Keratinocyte (primary cell): ENCODE data around the gene AOPEP. TPM values are rescaled to one million over a fixed set of nuclear protein-coding genes. Genes with fewer than 3 reads are reported as not detected.

Source experiments
- DNase-seq: peaks from one replicate; pipeline ENCODE4 v3.0.0-alpha.2; 2011; ENCODE audit warnings: low read depth, missing footprints, low spot score
- FAIRE-seq: peaks from 2 replicates; lab custom pipeline; 2011; peaks lifted over from hg19 to GRCh38; lab: Jason Lieb, UNC
- H2AFZ ChIP-seq: 2 replicates; pipeline ENCODE4 v1.6.0; 2012; ENCODE audit warnings: low read length, control low read depth, inconsistent platforms; ENCODE audit not compliant: control insufficient read depth
- H3K27ac ChIP-seq: 2 replicates; pipeline ENCODE4 v1.5.1; 2011; ENCODE audit warnings: low read length; ENCODE audit not compliant: control insufficient read depth, insufficient read depth
- H3K27me3 ChIP-seq: 3 replicates; pipeline ENCODE4 v1.6.0; 2011; ENCODE audit warnings: low read length; ENCODE audit not compliant: control insufficient read depth, insufficient read depth; ENCODE audit errors: extremely low read depth
- H3K36me3 ChIP-seq, 2 experiments: 2 replicates in 1 of 2; 3 replicates in 1 of 2; pipeline ENCODE4 v1.5.1; 2011; ENCODE audit warnings: low read length in 2 of 2, mild to moderate bottlenecking in 1 of 2; ENCODE audit not compliant: control insufficient read depth in 2 of 2, insufficient read depth in 2 of 2; ENCODE audit errors: extremely low read depth in 1 of 2
- H3K4me1 ChIP-seq: 3 replicates; pipeline ENCODE4 v1.5.1; 2011; ENCODE audit warnings: low read length; ENCODE audit not compliant: control insufficient read depth, insufficient read depth; ENCODE audit errors: extremely low read depth
- H3K4me2 ChIP-seq: 3 replicates; pipeline ENCODE4 v1.6.0; 2011; ENCODE audit warnings: low read depth, low read length; ENCODE audit not compliant: control insufficient read depth, insufficient read depth; ENCODE audit errors: extremely low read depth
- H3K4me3 ChIP-seq, 3 experiments: fragments of 200-600 bp in 1 of 3; sonication (generic) in 1 of 3; 2 replicates in 2 of 3; 3 replicates in 1 of 3; pipeline ENCODE4 v1.5.1; 2011 to 2016; ENCODE audit warnings: low read length in 3 of 3, mild to moderate bottlenecking in 3 of 3, control low read depth in 2 of 3, inconsistent platforms in 1 of 3, low read depth in 1 of 3, mixed read lengths in 1 of 3, mixed run types in 1 of 3, moderate library complexity in 1 of 3; ENCODE audit not compliant: control insufficient read depth in 2 of 3, insufficient read depth in 2 of 3; ENCODE audit errors: extremely low read depth in 1 of 3
- H3K79me2 ChIP-seq: 2 replicates; pipeline ENCODE4 v1.6.0; 2012; ENCODE audit warnings: low read length; ENCODE audit not compliant: control insufficient read depth, insufficient read depth
- H3K9ac ChIP-seq: 3 replicates; pipeline ENCODE4 v1.6.0; 2011; ENCODE audit warnings: low read length; ENCODE audit not compliant: control insufficient read depth, insufficient read depth; ENCODE audit errors: extremely low read depth
- H3K9me1 ChIP-seq: 3 replicates; pipeline ENCODE4 v1.6.0; 2011; ENCODE audit warnings: low read length; ENCODE audit not compliant: control insufficient read depth, insufficient read depth; ENCODE audit errors: extremely low read depth
- H3K9me3 ChIP-seq: 2 replicates; pipeline ENCODE4 v1.5.1; 2012; ENCODE audit warnings: low read depth, low read length; ENCODE audit not compliant: control insufficient read depth
- H4K20me1 ChIP-seq: 3 replicates; pipeline ENCODE4 v1.6.0; 2011; ENCODE audit warnings: low read length; ENCODE audit not compliant: control insufficient read depth, insufficient read depth; ENCODE audit errors: extremely low read depth
- CTCF ChIP-seq, 3 experiments: IDR thresholded peaks in 1 of 3; conservative IDR thresholded peaks in 1 of 3; optimal IDR thresholded peaks in 1 of 3; 2 replicates in 2 of 3; 3 replicates in 1 of 3; pipeline versions ENCODE3 to v1.5.1; 2011; ENCODE audit warnings: low read length in 3 of 3, mild to moderate bottlenecking in 3 of 3, moderate library complexity in 2 of 3, control low read depth in 1 of 3, inconsistent platforms in 1 of 3; ENCODE audit not compliant: insufficient read depth in 2 of 3; ENCODE audit errors: extremely low read depth in 1 of 3
- EZH2 ChIP-seq: IDR thresholded peaks from one replicate; pipeline ENCODE4 v1.6.1; 2012; ENCODE audit warnings: inconsistent platforms, mild to moderate bottlenecking, low read length, moderate library complexity
- dilution Hi-C: fragments of 300-500 bp; cut with MboI; formaldehyde crosslinking; loops from one replicate; pipeline ENCODE4 v1.7.0; 2020; ENCODE audit warnings: low sequenced_read_pairs; ENCODE audit not compliant: extremely low pct_ligation_motif_present
- polyA plus RNA-seq, 5 experiments: library from polyadenylated mRNA; depleted of rRNA in 3 of 5; stranded (reverse) in 3 of 5; stranded (forward) in 1 of 5; unstranded in 1 of 5; fragments of >200 nt; gene quantifications; 1 replicate in 1 of 5; 2 replicates in 3 of 5; 3 replicates in 1 of 5; pipeline versions ENCODE4 v1.2.1 to v1.2.3, GENCODE V29; 2011 to 2012; ENCODE audit warnings: missing spikeins in 2 of 5, low read depth in 1 of 5, low replicate concordance in 1 of 5

Gene AOPEP
- polyA plus RNA-seq, 1 donor (not counting 4 experiments of a cell fraction or from before 2014, with no cell fraction given): 27.0 TPM

DNA sequence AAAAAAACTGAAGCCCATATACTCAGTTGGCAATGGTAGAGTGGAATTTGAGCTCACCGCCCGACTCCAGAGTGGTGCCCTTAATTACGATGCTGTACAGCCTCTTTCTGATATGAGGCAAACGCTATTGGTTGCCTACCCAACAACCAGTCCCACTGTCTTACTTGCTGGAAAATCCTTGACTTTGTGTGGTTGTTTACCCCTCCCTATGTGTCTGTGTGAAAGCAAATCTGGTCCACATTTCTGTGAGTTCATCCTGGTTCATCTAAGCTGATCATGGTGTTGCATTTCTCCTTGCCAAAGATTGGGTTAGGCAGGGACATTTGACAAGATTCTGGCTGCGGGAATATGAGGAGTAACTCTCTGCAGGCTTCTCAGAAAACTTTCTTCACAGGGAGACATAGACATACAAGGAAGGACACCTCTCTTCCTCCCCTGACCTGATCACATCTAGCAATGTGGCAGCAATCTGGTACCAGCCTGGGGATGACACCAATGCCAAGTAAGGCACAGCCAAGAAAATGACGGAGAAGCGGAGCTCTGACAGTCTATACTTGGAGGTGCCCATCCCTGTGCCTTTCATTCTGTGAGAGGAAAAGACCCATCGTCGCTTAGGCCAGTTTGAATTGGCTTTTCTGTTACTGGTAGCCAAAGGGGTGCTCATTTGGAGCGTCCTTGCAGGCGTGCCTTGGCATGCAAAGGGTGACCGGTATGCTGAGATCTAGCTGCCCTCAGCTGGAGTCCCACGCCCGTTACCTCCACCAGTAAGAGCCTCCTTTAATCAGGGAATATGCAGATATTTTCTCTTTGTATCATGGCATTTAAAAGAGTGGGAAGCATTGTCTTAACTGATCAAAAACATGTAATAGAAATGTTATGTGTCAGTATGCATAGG is 124.3 kb downstream of the AOPEP start:
- H3K4me2 ChIP-seq: no peak overlapping the region
- H3K9ac ChIP-seq: no peak overlapping the region
- no peak overlapping the region for H3K27ac ChIP-seq
- H3K4me3 ChIP-seq: no peak overlapping the region
- H3K9me3 ChIP-seq: no peaks in the 10 kb centered on the region
- no peaks in the 10 kb centered on the region for H4K20me1 ChIP-seq
- no peaks in the 10 kb centered on the region for H3K9me1 ChIP-seq
- H3K4me1 ChIP-seq: peaks cover 16% of the 10 kb centered on the region
- TF ChIP-seq CTCF (optimal IDR thresholded peaks at IDR 0.05 in 1 of 3, IDR thresholded peaks at IDR 0.05 in 1 of 3, conservative IDR thresholded peaks at IDR 0.05 in 1 of 3; ENCODE audit: extremely low read depth in 1 of 3, insufficient read depth in 2 of 3, low read length in 3 of 3): no peak
- TF ChIP-seq EZH2: no peak
- H2AFZ ChIP-seq: no peak overlapping the region
- FAIRE-seq (no peak), DNase-seq (no peak)
- H3K36me3 ChIP-seq: no peaks in the 10 kb centered on the region
- no peaks in the 10 kb centered on the region for H3K79me2 ChIP-seq
- H3K27me3 ChIP-seq: no peaks in the 10 kb centered on the region
- dilution Hi-C loops: no loop called here

- Histone ChIP-seq H3K9me1 (no peaks in the 10 kb centered on the region), H3K27ac (no peak overlapping the region), H2AFZ (no peak overlapping the region), H3K4me1 (peaks cover 19% of the 10 kb centered on the region), H3K9me3 (no peaks in the 10 kb centered on the region), H3K9ac (no peak overlapping the region), H4K20me1 (no peaks in the 10 kb centered on the region), H3K4me3 (no peak overlapping the region), H3K79me2 (no peaks in the 10 kb centered on the region), H3K36me3 (no peaks in the 10 kb centered on the region), H3K4me2 (no peak overlapping the region), H3K27me3 (no peaks in the 10 kb centered on the region)
- dilution Hi-C loops: no loop called here
- FAIRE-seq (peak; percentile 58), DNase-seq (no peak)
- TF ChIP-seq CTCF (optimal IDR thresholded peaks at IDR 0.05 in 1 of 3, IDR thresholded peaks at IDR 0.05 in 1 of 3, conservative IDR thresholded peaks at IDR 0.05 in 1 of 3; ENCODE audit: extremely low read depth in 1 of 3, insufficient read depth in 2 of 3, low read length in 3 of 3) (no peak), EZH2 (no peak)
These were observed 125.0 kb downstream of the AOPEP start for GRCh38 chr9:94851467-94851866.
